NCI-H1930 (cell line): ENCODE measurements around the gene PTH2R.
"Not testable (repeated sequence)": the region's sequence is repeated elsewhere in the genome, so short reads cannot be mapped to it uniquely, and the experiment has no call there.

ENCODE experiments used
- DNase-seq, 2 experiments: peaks; one replicate each; lab custom pipeline; 2025; lab: John Stamatoyannopoulos, UW

PTH2R gene

DNA sequence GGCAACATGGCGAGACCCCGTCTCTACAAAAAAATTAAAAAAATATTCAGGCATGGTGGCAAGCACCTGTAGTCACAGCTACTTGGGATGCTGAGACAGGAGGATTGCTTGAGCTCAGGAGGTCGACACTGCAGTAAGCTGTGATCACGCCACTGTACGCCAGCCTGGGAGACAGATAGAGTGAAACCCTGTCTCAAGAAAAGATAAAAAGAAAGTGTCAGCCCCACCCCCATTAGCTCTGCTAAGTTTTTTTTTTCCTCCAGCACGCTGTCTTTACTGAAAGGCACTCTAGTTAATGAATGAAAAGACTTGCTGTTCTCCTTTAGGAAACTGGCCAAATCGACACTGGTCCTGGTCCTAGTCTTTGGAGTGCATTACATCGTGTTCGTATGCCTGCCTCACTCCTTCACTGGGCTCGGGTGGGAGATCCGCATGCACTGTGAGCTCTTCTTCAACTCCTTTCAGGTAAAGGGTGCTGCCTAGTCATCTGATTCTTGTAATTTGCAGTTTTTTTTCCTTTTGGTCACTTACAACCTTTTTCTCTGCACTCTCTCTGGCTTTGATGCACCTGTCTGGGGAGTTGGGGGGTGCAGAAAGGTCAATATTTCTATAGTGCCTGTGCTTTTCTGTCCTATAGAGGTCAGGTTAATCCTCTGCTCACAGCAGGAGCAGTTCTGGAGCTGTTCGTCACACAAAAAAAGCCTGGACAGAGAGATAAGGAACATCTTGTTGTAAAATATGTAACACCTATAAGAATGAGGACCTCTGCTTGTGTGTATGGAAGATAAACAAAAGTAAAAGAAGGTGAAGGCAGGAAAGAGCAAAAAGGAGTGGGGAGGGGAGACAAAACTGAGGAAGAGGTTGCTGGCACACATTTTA lies 82.3 kb downstream of the PTH2R start:
- DNase-seq: no peak

DNA sequence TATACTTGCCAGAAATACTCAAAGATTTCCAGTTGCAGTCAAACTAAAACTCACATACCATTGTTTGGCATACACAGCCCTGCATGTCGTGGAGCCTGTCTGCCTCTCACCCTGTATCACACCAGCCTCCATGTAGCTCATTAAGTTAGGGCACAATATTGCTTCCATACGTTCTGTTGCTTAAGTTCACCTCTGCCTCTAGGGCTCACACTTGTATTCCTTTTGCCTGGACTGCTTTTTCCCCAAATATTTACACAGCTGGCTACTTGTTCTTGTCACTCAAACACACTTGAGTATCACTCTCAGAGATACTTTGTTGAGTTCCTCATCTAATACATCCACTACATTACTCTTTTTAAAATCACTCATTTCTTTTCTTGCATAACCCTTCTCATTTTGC lies 83.1 kb downstream of the PTH2R start:
- DNase-seq: peak; percentile 9 to 52

DNA sequence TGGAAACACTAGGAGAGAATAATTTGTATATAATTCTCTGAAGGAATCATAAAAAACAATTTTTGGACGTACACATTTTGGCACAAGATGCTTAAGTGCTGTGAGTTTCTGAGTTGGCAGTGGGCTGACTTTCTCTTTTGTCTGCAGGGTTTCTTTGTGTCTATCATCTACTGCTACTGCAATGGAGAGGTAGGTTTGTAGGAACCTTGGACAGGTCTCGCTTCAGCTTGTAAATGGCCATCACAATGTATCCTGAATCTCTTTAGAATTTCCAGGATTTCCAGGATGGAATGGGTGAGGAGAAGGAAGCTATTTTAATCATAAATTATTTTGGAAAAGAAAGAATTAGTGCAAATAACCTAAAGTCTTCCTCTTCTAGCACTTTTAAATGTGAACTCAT lies 83.9 kb downstream of the PTH2R start:
- DNase-seq: no peak

DNA sequence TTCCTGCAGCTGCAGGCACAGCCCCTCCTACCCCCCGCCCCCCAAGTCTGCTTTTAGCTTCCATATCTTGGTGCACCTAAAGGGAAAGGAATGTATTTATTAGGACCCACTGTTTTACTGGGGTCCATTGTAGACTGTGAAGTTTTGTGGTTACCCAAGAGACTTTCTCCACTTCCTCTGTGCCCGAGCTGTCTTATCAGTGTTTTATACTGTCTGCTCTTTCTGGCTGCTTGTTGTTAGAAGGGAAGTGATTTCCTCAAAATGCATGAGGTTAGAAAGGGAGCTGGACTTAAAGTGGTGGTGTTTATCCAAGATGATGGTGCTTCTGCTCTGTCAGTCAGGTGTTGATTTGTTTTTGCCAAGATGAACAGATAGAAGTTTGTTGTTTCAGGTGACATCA lies 85.0 kb downstream of the PTH2R start:
- DNase-seq: no peak

DNA sequence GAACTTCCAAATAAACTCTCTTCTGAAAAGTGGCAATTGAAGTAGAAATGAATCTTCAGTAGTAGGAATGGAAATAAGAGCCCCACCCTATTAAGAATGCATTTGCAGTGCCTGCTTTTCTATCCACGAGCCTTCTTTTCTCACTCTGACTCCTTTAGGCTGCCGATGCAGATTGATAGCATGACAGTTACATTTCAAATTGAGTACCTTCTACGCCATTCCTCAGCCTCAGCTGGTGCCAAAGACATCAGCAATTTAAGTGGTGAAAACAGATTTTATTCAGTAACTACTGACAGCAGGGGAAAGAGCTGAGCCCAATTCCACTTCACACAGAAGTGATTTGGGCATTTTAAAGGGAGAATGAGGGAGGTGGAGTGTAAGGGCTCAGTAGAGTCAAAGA lies 85.5 kb downstream of the PTH2R start:
- no peak for DNase-seq

DNA sequence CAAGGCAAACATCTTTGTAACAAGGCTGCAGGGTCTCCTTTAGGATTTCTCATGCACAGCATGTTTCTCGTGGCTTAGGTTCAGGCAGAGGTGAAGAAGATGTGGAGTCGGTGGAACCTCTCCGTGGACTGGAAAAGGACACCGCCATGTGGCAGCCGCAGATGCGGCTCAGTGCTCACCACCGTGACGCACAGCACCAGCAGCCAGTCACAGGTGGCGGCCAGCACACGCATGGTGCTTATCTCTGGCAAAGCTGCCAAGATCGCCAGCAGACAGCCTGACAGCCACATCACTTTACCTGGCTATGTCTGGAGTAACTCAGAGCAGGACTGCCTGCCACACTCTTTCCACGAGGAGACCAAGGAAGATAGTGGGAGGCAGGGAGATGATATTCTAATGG lies 86.6 kb downstream of the PTH2R start:
- no peak for DNase-seq

DNA sequence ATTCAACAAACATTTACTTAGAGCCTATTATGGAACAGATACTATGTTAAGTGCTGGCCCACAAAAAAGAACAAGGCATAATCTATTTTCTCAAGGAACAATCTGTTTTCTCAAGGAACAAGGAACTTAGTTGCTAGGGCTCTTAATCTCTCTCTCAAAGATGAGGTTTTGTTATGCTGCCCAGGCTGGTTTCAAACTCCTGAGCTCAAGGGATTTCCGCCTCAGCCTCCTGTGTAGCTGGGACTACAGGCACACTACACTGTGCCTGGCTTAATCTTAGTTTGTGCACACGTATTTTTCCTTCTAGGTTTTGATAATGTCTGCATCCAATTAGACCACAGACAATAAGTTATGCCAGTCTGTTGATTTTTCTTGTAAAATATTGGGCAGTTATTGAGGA lies 89.5 kb downstream of the PTH2R start:
- DNase-seq: no peak

DNA sequence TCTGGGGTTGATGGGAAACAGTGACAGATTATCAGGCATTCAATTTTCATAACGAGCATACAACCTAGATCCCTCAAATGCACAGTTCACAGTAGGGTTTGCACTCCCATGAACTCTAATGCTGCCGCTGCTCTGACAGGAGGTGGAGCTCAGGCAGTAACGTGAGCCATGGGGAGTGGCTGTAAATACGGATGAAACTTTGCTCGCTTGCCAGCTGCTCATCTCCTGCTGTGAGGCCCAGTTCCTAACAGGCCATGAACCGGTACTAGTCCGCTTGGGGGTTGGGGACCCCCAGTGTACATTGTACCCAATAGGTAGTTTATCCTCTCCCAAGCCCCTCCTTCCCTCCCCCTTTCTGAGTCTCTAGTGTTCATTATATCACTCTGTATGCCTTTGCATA lies 94.6 kb downstream of the PTH2R start:
- DNase-seq: no peak

DNA sequence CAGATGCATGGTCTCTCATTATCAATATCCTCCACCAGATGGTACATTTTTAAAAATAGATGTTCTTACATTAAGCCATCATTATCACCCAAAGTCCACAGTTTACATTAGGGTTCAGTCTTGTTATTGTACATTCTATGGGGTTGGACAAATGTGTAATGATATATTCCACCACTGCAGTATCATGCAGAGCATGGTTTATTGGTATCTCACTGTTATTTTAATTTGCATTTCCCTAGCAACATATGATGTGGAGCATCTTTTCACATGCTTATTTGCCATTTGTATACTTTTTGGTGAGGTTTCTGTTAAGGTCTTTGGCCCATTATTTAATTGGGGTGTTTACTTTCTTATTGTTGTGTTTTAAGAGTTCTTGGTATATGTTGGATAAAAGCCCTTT lies 95.7 kb downstream of the PTH2R start:
- DNase-seq: no peak

DNA sequence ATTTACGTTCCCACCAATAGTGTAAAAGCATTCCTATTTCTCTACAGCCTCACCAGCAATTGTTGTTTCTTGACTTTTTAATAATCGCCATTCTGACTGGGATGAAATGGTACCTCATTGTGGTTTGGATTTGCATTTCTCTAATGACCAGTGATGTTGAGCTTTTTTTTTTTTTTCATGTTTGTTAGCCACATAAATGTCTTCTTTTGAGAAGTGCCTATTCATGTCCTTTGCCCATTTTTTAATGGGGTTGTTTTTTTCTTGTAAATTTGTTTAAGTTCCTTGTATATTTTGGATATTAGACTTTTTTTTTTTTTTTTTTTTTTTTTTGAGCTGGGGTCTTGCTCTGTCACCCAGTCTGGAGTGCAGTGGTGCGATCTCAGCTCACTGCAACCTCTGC lies 98.8 kb downstream of the PTH2R start:
- not testable (repeated sequence) for DNase-seq

DNA sequence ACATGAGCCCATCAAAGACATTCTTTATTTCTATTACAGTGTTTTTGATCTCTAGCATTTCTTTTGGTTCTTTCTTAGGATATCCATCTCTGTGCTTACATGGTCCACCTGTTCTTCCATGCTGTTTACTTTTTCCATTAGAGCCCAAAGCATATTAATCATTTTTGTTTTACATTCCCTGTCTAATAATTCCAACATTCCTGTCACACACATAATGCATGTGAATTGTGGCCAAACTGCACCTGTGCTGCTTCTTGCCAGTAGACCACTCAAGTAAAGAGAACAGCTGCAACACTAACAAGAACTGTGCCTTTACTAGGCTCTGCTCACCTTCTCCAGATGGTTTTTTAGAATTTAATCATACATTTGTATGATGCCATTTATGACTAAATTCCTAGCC lies 103.0 kb downstream of the PTH2R start:
- no peak for DNase-seq

DNA sequence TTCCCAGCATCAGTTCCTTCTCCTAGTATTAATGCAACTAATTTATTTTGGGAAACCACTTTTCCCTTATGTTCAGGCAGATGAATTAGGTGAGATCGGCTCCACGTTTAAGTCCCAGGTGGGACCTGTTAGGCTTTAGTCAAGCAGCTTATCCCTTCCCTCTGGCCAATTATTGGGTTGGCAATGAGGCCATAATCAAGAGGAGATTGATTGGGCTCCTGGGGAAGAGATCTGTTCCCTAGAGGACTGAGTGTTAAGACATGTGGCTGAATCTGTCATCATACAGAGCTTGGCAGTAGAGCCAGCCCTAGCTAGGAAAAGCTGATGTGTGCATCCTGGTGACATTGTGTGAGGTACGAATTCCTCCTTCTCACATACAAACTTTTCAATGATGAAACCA lies 104.4 kb downstream of the PTH2R start:
- no peak for DNase-seq

DNA sequence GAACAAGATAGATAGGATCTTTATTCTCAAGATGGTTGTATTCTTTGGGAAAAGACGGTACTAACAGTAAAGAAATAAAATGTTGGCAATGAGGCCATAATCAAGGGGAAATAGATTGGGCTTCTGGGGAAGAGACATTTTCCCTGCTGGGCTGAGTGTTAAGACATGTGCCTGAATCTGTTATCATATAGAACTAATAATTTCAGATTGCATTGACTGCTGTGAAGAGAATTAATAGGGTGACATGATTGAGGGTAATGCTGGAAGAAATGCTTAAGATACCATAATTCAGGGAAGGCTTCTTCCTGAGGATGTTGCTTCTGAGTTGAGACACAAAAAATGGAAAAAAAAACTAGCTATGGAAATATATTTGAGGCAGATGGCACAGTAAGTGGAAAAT lies 105.0 kb downstream of the PTH2R start:
- no peak for DNase-seq

DNA sequence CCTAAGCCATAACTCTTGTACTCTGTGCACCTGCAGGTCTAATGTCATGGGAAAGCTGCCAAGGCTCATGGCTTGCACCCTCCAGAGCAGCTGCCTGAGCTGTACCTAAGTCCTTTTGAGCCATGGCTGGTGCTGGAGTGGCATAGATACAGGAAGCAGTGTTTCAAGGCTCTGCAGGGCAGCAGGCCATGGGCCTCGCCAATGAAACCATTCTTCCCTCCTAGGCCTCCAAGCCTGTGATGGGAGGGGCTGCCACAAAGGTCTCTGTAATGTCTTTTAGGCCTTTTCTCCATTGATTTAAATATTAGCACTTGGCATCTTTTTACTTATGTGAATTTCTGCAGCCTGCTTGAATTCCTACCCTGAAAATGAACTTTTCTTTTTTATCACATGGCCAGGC lies 108.5 kb downstream of the PTH2R start:
- no peak for DNase-seq

DNA sequence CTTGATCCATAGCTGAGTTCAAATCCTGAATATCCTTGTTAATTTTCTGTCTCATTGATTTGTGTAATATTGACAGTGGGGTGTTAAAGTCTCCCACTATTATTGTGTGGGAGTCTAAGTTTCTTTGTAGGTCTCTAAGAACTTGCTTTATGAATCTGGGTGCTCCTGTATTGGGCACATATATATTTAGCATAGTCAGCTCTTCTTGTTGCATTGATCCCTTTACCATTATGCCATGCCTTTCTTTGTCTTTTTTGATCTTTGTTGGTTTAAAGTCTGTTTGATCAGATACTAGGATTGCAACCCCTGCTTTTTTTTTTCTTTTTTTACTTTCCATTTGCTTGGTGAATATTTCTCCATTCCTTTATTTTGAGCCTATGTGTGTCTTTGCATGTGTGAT lies 116.5 kb downstream of the PTH2R start:
- DNase-seq: not testable (repeated sequence)

DNA sequence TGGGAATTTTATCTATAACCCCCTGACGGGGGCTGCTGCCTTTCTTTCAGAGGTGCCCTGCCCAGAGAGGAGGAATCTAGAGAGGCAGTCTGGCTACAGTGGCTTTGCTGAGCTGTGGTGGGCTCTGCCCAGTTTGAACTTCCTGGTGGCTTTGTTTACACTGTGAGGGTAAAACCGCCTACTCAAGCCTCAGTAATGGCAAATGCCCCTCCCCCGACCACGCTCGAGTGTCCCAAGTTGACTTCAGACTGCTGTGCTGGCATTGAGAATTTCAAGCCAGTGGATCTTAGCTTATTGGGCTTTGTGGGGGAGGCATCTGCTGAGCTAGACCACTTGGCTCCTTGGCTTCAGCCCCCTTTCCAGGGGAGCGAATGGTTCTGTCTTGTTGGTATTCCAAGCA lies 118.6 kb downstream of the PTH2R start:
- DNase-seq: not testable (repeated sequence)

DNA sequence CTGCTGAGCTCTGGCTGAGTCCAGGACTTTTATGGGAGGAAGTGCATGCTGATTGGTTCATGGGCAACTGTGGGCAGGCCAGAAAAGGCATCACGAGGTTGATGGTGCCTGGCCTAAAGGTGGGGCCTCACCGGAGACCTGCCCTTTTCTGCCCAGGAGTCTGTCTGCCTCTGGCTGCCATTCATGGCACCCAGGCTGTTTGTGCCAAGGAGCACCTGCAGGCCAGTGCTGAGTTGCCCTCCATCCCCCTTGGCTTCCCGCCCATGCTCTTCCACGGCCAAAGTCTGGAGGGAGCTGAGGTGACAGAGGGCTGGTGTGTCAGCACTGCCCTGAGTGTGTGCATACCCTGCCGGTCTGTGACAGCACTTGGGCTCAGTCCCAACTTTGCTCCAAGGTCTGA lies 123.2 kb downstream of the PTH2R start:
- DNase-seq: no peak

DNA sequence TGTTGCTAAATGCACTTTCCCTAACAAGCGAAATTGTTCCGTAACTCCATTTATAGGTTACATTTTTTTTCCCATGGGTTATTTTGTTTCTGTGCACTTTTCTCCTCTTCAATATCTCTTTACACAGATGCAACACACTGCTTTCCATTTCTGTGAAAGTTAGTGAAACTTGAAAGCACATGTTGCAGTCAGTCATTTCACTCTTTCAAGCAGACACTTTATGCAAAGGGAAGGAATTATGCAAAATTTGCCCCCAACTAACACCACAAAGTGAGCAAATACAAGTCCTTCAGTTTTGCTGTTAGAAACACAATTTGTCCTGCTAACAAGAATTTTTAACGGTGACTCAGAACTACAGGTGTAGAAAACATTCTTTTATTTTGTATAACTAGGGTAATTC lies 124.8 kb downstream of the PTH2R start:
- DNase-seq: no peak

DNA sequence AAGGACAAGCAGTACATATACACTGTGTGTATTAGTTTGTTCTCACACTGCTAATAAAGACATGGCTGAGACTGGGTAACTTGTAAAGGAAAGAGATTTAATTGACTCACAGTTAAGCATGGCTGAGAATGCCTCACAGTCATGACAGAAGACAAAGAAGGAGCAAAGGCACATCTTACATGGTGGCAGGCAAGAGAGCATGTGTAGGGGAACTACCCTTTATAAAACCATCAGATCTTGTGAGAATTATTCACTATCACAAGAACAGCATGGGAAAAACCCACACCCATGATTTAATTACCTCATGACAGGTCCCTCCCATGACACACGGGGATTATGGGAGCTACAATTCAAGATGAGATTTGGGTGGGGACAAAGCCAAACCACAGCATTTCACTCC lies 129.0 kb downstream of the PTH2R start:
- not testable (repeated sequence) for DNase-seq

DNA sequence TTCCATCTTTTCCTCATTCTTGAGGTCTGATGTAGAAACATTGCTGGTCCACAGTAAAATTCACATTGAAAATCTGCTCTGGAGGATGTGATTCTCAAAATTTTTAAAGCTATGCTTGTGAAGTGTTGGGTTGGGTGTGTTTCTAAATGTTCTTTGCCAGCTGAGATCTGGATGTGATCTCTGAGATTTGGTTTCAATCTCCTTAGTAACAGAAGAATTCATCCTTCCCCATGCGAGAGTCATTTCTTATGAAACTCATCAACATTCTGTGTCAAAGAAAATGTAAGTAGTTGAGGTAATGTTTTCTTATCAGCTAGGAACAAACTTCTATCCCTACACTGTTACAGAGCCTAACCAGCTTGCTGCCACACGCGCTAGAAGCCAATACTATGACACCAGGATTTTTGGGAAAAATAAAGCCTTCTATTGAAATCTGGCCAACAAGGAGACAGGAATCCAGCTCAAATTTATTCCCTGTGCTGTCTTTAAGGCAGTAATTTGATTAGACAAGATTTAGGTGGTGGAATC lies 134.9 kb downstream of the PTH2R start:
- no peak for DNase-seq

DNA sequence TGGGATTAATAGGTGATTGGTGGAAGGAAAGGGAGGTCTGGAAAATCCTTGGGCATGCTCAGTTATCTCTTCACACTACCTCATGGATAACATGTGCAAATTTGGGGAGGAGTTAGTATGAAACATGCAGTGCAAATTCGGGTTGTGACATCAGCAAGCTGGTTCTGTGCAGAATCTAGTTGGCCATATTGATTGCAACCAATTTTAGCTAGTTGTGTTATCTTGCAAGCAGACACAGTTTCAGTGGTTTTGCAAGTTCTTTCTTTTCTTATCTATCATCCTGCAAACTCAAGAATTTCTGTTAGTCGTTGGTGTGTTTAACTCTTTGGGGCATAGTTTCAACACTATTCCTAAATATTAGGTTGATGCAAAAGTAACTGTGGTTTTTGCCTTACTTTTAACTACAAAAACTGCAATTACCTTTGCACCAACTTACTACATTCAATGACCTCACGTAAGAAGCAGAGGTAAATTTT lies 135.4 kb downstream of the PTH2R start:
- DNase-seq: no peak

DNA sequence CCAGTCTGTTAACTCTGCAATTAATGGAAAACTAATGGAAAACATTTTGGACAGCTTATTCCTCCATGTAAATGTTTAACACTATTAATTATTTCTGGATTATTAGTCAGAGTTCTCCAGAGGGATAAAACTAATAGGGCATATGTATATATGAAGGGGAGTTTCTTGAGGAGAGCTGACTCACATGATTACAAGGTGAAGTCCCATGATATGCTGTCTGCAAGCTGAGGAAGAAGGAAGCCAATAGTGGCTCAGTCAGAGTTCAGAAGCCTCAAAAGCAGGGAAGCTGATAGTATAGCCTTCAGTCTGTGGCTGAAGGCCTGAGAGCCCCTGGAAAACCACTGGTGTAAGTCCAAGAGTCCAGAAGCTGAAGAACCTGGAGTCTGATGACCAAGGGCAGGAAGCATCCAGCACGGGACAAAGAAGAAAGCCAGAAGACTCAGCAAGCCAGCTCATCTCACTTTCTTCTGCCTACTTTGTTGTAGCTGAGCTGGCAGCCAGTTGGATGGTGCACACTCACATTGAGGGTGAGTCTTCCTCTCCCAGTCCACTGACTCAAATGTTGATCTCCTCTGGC lies 136.0 kb downstream of the PTH2R start:
- DNase-seq: no peak
